NCI-H2196 (cell line): ENCODE data around the gene ADAMTS14.

Experiments used
- DNase-seq: peaks from one replicate; lab custom pipeline; 2025; ENCODE audit not compliant: unreplicated experiment; lab: John Stamatoyannopoulos, UW

ADAMTS14 gene

DNA sequence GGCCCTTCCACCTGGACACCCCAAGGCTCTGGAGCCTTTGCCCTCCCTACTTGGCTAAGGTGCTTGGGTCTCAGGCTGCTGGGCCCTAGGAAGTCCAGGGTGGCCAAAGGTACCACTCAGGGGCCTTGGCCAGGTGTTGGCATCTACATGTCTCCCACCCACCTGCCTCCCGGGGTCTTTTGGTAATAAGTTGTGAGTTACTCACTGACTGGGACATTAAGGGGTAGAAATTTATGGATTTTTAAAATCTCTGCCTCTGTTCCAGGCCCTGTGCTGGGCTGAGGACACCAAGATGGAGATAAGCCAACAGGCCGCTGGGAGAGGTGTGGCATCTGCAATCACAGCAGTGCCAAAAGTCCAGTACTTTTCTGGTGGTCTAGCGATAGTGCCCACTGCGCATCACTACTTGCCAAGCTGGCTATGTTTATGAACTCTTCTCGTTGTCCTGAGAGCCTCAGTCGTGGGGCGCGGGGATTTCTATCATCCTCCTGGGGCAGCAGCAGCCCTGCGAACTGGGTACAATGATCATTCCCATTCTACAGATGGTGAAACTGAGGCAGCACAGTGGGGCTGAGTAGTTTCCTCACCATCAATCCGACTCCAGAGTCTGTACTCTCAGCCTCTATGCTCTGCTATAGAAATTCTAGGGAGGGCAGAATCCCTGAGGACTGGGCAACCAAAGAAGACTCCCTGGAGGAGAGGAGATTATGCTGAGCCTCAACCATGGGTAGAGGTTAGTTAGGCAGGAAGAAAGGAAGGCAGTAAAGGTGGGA, 76.7 kb downstream of the ADAMTS14 start:
- DNase-seq, result no peak

- no peak for DNase-seq
Observed at GRCh38 chr10:70749756-70750155, 77.5 kb downstream of the ADAMTS14 start.

- DNase-seq, result no peak
Observed at GRCh38 chr10:70750156-70750703, 77.9 kb downstream of the ADAMTS14 start.

DNA sequence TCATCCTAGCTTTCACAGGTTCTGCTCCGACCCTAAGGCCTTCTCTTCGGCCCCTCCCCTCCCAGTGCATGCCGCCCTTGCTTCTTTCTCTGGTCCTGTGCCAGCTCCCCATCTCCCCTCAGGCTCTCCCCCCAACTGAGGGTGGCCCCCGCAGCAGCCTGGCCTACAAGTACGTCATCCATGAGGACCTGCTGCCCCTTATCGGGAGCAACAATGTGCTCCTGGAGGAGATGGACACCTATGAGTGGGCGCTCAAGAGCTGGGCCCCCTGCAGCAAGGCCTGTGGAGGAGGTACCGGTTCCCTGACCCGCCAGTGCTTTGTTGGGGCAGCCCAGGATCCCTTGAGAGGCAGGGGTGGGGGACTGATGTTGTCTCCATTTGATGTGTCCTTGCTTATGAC, 79.0 kb downstream of the ADAMTS14 start:
- DNase-seq, result no peak

GRCh38 chr10:70751991-70752390, 79.7 kb downstream of the ADAMTS14 start:
- DNase-seq, result no peak

- DNase-seq, result no peak
Observed at GRCh38 chr10:70752571-70752970, 80.3 kb downstream of the ADAMTS14 start.

- no peak for DNase-seq
Observed at GRCh38 chr10:70753026-70753663, 80.8 kb downstream of the ADAMTS14 start.

DNA sequence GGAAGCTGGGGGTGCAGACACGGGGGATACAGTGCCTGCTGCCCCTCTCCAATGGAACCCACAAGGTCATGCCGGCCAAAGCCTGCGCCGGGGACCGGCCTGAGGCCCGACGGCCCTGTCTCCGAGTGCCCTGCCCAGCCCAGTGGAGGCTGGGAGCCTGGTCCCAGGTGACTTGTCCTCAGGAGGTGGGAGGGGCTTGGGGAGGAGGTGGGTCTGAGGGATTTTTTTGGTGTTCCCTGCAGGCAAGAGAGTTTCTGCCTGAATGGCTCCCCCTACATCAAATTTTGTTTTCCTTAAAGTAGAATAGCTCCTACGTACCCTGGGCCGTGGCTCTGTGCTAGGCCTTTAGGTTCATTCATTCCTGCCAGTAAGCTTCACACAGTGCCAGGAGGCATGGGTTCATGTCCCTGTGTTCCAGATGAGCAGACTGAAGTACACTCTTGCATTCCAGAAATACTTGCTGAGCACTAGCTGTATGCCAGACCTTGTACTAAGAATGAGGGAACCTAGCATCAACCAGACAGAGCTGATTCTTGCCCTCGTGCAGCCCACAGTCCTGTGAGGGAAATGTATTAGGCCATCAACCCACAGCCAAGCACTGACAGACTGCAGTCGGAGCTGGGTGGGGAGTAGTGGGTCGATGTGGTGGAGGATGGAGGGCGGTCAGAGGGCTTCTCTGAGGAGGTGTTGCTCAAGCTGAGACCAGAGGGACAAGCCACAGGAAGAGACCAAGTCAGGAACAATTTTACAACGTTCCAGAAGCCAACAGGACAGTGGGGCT, 81.7 kb downstream of the ADAMTS14 start:
- no peak for DNase-seq

GRCh38 chr10:70756700-70757360, 84.5 kb downstream of the ADAMTS14 start:
- no peak for DNase-seq

GRCh38 chr10:70757856-70758255, 85.5 kb downstream of the ADAMTS14 start:
- no peak for DNase-seq

- peak; percentile 62 for DNase-seq
Observed at GRCh38 chr10:70758757-70759514, 86.6 kb downstream of the ADAMTS14 start.

DNA sequence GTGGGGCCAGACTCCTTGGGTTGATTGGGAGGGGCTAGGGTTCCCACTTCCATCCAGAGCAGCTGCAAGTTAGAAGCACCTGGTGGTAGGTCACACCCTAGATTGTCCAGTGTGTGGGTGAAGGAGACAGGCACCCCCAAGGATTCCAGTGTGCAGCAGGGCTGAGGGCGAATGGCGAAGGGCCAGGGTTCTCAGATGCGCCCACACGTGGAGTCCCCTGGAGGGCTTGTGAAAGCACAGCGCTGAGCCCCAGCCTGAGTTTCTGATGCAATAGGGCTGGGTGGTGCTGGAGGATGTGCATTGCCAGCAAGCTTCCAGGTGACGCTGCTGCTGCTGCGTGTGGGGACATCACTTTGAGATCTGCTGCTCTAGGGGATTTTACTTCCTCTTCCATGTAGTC, 87.5 kb downstream of the ADAMTS14 start:
- no peak for DNase-seq

GRCh38 chr10:70760271-70760787, 88.0 kb downstream of the ADAMTS14 start:
- no peak for DNase-seq

- DNase-seq, result no peak
Observed at GRCh38 chr10:70761031-70761601, 88.8 kb downstream of the ADAMTS14 start.

GRCh38 chr10:70761727-70762350, 89.5 kb downstream of the ADAMTS14 start:
- no peak for DNase-seq

- DNase-seq, result no peak
Observed at GRCh38 chr10:70762441-70763175, 90.3 kb downstream of the ADAMTS14 start.

DNA sequence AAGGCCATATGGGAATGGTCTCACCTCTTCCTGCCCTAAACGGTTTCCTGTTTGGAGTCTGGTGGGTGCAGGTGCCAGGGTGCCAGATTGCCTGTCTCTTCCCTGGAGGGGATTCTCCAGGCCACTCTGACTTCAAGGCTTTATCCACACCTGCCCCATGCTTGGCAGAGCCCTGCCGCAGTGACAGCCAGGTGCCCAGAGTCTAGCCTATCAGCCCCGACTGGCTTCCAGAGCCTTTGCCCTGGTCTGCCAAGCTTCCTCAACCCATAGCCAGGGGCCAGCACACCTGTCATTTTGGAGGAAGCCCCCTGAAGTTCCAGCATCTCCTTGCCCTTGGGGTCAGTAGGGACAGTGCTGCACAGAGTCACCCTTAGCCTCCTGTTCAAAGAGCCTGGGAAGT, 91.3 kb downstream of the ADAMTS14 start:
- no peak for DNase-seq

- DNase-seq, result no peak
Observed at GRCh38 chr10:70765794-70766594, 93.7 kb downstream of the ADAMTS14 start.
